Activated CD4-positive, CD25-positive, alpha-beta regulatory T cell (primary cell): Measurements from ENCODE around the gene DYSF.

ENCODE experiments used
- DNase-seq, 4 experiments: peaks; one replicate each; lab custom pipeline; 2025; lab: John Stamatoyannopoulos, UW

DYSF gene

GRCh38 chr2:71672826-71673795 is 219.8 kb downstream of the DYSF start:
- no peak for DNase-seq

- DNase-seq: no peak
Observed at GRCh38 chr2:71674158-71674851, 220.9 kb downstream of the DYSF start.

- DNase-seq: no peak
Observed at GRCh38 chr2:71675296-71675695, 221.9 kb downstream of the DYSF start.

- DNase-seq: no peak
Observed at GRCh38 chr2:71678874-71679273, 225.5 kb downstream of the DYSF start.

GRCh38 chr2:71679491-71679890 is 226.1 kb downstream of the DYSF start:
- DNase-seq: no peak

- no peak for DNase-seq
Observed at GRCh38 chr2:71680925-71681324, 227.6 kb downstream of the DYSF start.

GRCh38 chr2:71681626-71682025 is 228.3 kb downstream of the DYSF start:
- no peak for DNase-seq

GRCh38 chr2:71682341-71682740 is 229.0 kb downstream of the DYSF start:
- no peak for DNase-seq

- no peak for DNase-seq
Observed at GRCh38 chr2:71683070-71683469, 229.7 kb downstream of the DYSF start.

- DNase-seq: no peak
Observed at GRCh38 chr2:71683666-71684065, 230.3 kb downstream of the DYSF start.

GRCh38 chr2:71684226-71685072 is 231.1 kb downstream of the DYSF start:
- no peak for DNase-seq

GRCh38 chr2:71685073-71685848 is 231.9 kb downstream of the DYSF start:
- DNase-seq: no peak

GRCh38 chr2:71685941-71686611 is 232.7 kb downstream of the DYSF start:
- no peak for DNase-seq

GRCh38 chr2:71686781-71687180 is 233.4 kb downstream of the DYSF start:
- DNase-seq: no peak

GRCh38 chr2:71687412-71687811 is 234.1 kb downstream of the DYSF start:
- no peak for DNase-seq

GRCh38 chr2:71688530-71688929 is 235.2 kb downstream of the DYSF start:
- no peak for DNase-seq

- DNase-seq: no peak
Observed at GRCh38 chr2:71689393-71689792, 236.0 kb downstream of the DYSF start.

GRCh38 chr2:71689968-71690834 is 236.8 kb downstream of the DYSF start:
- no peak for DNase-seq

GRCh38 chr2:71690876-71691475 is 237.6 kb downstream of the DYSF start:
- DNase-seq: no peak
